WTC11 (cell line): Measurements from ENCODE around the gene C1QL4. TPM values are rescaled to one million over a fixed set of nuclear protein-coding genes. Genes with fewer than 3 reads are reported as not detected.

Source experiments
- ATAC-seq: fragments of 200-7000 bp; cut with Tn5 transposase; 2 replicates; pipeline ENCODE4 v1.10.0; 2021; ENCODE audit warnings: mild to moderate bottlenecking, moderate library complexity
- CTCF ChIA-PET: fragments of 300-600 bp; sonication (Branson Sonifier 250); formaldehyde crosslinking; loops from one replicate; lab custom pipeline; 2021; ENCODE audit warnings: antibody characterized with exemption; lab: Charles Lee
- POLR2A ChIA-PET: fragments of 350-600 bp; sonication (Branson Sonifier 250); formaldehyde crosslinking; loops from one replicate; lab custom pipeline; 2021; ENCODE audit warnings: antibody characterized with exemption; lab: Charles Lee
- DNase-seq: peaks from one replicate; pipeline ENCODE4 v3.0.0; 2021; ENCODE audit warnings: low spot score
- H3K27ac Mint-ChIP-seq: 2 replicates; pipeline ENCODE4 v1.8.0; 2021; ENCODE audit warnings: mixed read lengths
- H3K27me3 Mint-ChIP-seq: 2 replicates; pipeline ENCODE4 v1.8.0; 2021; ENCODE audit warnings: low read depth, mild to moderate bottlenecking, moderate library complexity, mixed read lengths
- H3K36me3 Mint-ChIP-seq: 2 replicates; pipeline ENCODE4 v1.8.0; 2021; ENCODE audit warnings: mixed read lengths
- H3K4me1 Mint-ChIP-seq: 2 replicates; pipeline ENCODE4 v1.8.0; 2022; ENCODE audit warnings: mixed read lengths
- H3K4me3 Mint-ChIP-seq: 2 replicates; pipeline ENCODE4 v1.8.0; 2021; ENCODE audit warnings: mild to moderate bottlenecking, moderate library complexity, mixed read lengths
- H3K9me3 Mint-ChIP-seq: 2 replicates; pipeline ENCODE4 v1.8.0; 2021; ENCODE audit warnings: mixed read lengths
- CREM ChIP-seq: sonication (generic); formaldehyde crosslinking; IDR thresholded peaks from 2 replicates; pipeline ENCODE4 v1.8.1; 2022; ENCODE audit warnings: mild to moderate bottlenecking, missing genetic modification reagents, moderate library complexity
- E2F1 ChIP-seq: sonication (generic); formaldehyde crosslinking; IDR thresholded peaks from 2 replicates; pipeline ENCODE4 v1.8.0; 2022; ENCODE audit warnings: mild to moderate bottlenecking, missing genetic modification reagents
- FOXK1 ChIP-seq: sonication (generic); formaldehyde crosslinking; IDR thresholded peaks from 2 replicates; pipeline ENCODE4 v1.8.0; 2022; ENCODE audit warnings: mild to moderate bottlenecking, moderate library complexity, missing genetic modification reagents
- FOXP1 ChIP-seq: sonication (generic); formaldehyde crosslinking; IDR thresholded peaks from 2 replicates; pipeline ENCODE4 v1.8.0; 2022; ENCODE audit warnings: missing genetic modification reagents, mild to moderate bottlenecking, moderate library complexity, borderline replicate concordance
- FOXP4 ChIP-seq: sonication (generic); formaldehyde crosslinking; IDR thresholded peaks from 2 replicates; pipeline ENCODE4 v1.8.0; 2022; ENCODE audit warnings: mild to moderate bottlenecking, missing genetic modification reagents
- JAZF1 ChIP-seq: fragments of 250-450 bp; sonication (Bioruptor Pico); IDR thresholded peaks from 2 replicates; pipeline ENCODE4 v1.9.0; 2021; ENCODE audit warnings: moderate library complexity, mild to moderate bottlenecking, inconsistent platforms
- JUN ChIP-seq: sonication (generic); formaldehyde crosslinking; IDR thresholded peaks from 2 replicates; pipeline ENCODE4 v1.8.0; 2023; ENCODE audit warnings: mild to moderate bottlenecking, missing genetic modification reagents
- MYBL2 ChIP-seq: sonication (generic); formaldehyde crosslinking; IDR thresholded peaks from 2 replicates; pipeline ENCODE4 v1.8.1; 2023; ENCODE audit warnings: mild to moderate bottlenecking, moderate library complexity, missing genetic modification reagents
- NFE2L1 ChIP-seq: sonication (generic); formaldehyde crosslinking; IDR thresholded peaks from 2 replicates; pipeline ENCODE4 v1.8.1; 2023; ENCODE audit warnings: missing genetic modification reagents
- PRDM15 ChIP-seq: sonication (generic); formaldehyde crosslinking; IDR thresholded peaks from 2 replicates; pipeline ENCODE4 v1.8.0; 2022; ENCODE audit warnings: missing genetic modification reagents
- RELA ChIP-seq: sonication (generic); formaldehyde crosslinking; IDR thresholded peaks from 2 replicates; pipeline ENCODE4 v1.8.1; 2022; ENCODE audit warnings: missing genetic modification reagents, mild to moderate bottlenecking, borderline replicate concordance
- TEAD1 ChIP-seq: sonication (generic); formaldehyde crosslinking; IDR thresholded peaks from 2 replicates; pipeline ENCODE4 v1.8.0; 2022; ENCODE audit warnings: mild to moderate bottlenecking, missing genetic modification reagents
- TEAD4 ChIP-seq: sonication (generic); formaldehyde crosslinking; IDR thresholded peaks from 2 replicates; pipeline ENCODE4 v1.8.0; 2022; ENCODE audit warnings: mild to moderate bottlenecking, missing genetic modification reagents
- TP53 ChIP-seq: sonication (generic); formaldehyde crosslinking; IDR thresholded peaks from 2 replicates; pipeline ENCODE4 v1.8.1; 2023; ENCODE audit warnings: mild to moderate bottlenecking, missing genetic modification reagents
- USF2 ChIP-seq: sonication (generic); formaldehyde crosslinking; IDR thresholded peaks from 2 replicates; pipeline ENCODE4 v1.8.1; 2023; ENCODE audit warnings: mild to moderate bottlenecking, missing genetic modification reagents, moderate library complexity
- ZNF138 ChIP-seq: sonication (generic); formaldehyde crosslinking; conservative IDR thresholded peaks from 2 replicates; pipeline ENCODE4 v1.8.1; 2022; ENCODE audit warnings: mild to moderate bottlenecking, moderate library complexity, missing genetic modification reagents
- ZNF263 ChIP-seq: sonication (generic); formaldehyde crosslinking; IDR thresholded peaks from 2 replicates; pipeline ENCODE4 v1.8.1; 2022; ENCODE audit warnings: low read depth, mild to moderate bottlenecking, moderate library complexity, missing genetic modification reagents
- total RNA-seq: library from RNA; stranded (reverse); gene quantifications from 3 replicates; pipeline ENCODE4 v1.2.3, GENCODE V29; 2021
- TF ChIP-seq, protein P1 (sequence below): sonication (generic); formaldehyde crosslinking; IDR thresholded peaks from 2 replicates; pipeline ENCODE4 v1.8.0; 2022; ENCODE audit warnings: mild to moderate bottlenecking, missing genetic modification reagents
- TF ChIP-seq, protein P2 (sequence below): sonication (generic); formaldehyde crosslinking; IDR thresholded peaks from 2 replicates; pipeline ENCODE4 v1.8.0; 2022; ENCODE audit warnings: mild to moderate bottlenecking, missing genetic modification reagents
- TF ChIP-seq, protein P3 (sequence below): fragments of 250-450 bp; sonication (Bioruptor Pico); IDR thresholded peaks from 2 replicates; pipeline ENCODE4 v1.9.0; 2021; ENCODE audit warnings: mild to moderate bottlenecking, borderline replicate concordance
- TF ChIP-seq, protein P4 (sequence below): sonication (generic); formaldehyde crosslinking; IDR thresholded peaks from 2 replicates; pipeline ENCODE4 v1.8.1; 2022; ENCODE audit warnings: low read depth, missing genetic modification reagents, borderline replicate concordance

C1QL4 gene
- total RNA-seq, 1 experiment from 2014 or later: 1.2 TPM

GRCh38 chr12:49335955-49336644 lies 888 bp downstream of the C1QL4 start:
- CTCF ChIA-PET: interaction anchor here (1.0 to 6.1 kb wide), 10 partner anchors 12 to 339 kb away, joined by 3 to 112 read pairs (median 19); partner anchors contain the start of genes DNAJC22, PRPH, SPATS2 and TROAP
- Mint-ChIP-seq H3K4me3 (peak overlapping the region; percentile 70), H3K4me1 (peaks cover 59% of the 10 kb centered on the region), H3K27me3 (peaks cover 97% of the 10 kb centered on the region), H3K27ac (no peak overlapping the region), H3K9me3 (no peaks in the 10 kb centered on the region), H3K36me3 (no peaks in the 10 kb centered on the region; the same call in 1 of the 2 replicates)
- POLR2A ChIA-PET: interaction anchor here (1.4 to 2.1 kb wide), 2 partner anchors 13 to 31 kb away, joined by 3 to 8 read pairs; partner anchors contain the start of genes SPATS2 and TROAP
- ATAC-seq (no peak), DNase-seq (no peak)
- TF ChIP-seq JUN (CRISPR knock-in tag) (0 out of 2 replicates have a peak, but pooled peaks have one; percentile 9), RELA (no peak), TEAD4 (no peak), E2F1 (CRISPR knock-in tag) (no peak), TEAD1 (CRISPR knock-in tag) (no peak), CREM (peak; percentile 27; the same call in 1 of the 2 replicates), MYBL2 (CRISPR knock-in tag) (peak; percentile 83; the same call in 1 of the 2 replicates), PRDM15 (CRISPR knock-in tag) (peak; percentile 33; the same call in 1 of the 2 replicates), USF2 (CRISPR knock-in tag) (peak; percentile 56), TP53 (peak; percentile 74; the same call in 1 of the 2 replicates), FOXK1 (CRISPR knock-in tag) (peak; percentile 52; the same call in 1 of the 2 replicates), FOXP1 (CRISPR knock-in tag) (peak; percentile 50; the same call in 1 of the 2 replicates), ZNF138 (CRISPR knock-in tag) (peak; percentile 69; the same call in 1 of the 2 replicates), FOXP4 (CRISPR knock-in tag) (peak; percentile 74; the same call in 1 of the 2 replicates), NFE2L1 (CRISPR knock-in tag) (peak; percentile 72; the same call in 1 of the 2 replicates), ZNF263 (CRISPR knock-in tag) (no peak), JAZF1 (CRISPR knock-in tag) (no peak)
- TF ChIP-seq, protein P1, sequence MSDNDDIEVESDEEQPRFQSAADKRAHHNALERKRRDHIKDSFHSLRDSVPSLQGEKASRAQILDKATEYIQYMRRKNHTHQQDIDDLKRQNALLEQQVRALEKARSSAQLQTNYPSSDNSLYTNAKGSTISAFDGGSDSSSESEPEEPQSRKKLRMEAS (CRISPR knock-in tag): peak; percentile 85
- TF ChIP-seq, protein P2, sequence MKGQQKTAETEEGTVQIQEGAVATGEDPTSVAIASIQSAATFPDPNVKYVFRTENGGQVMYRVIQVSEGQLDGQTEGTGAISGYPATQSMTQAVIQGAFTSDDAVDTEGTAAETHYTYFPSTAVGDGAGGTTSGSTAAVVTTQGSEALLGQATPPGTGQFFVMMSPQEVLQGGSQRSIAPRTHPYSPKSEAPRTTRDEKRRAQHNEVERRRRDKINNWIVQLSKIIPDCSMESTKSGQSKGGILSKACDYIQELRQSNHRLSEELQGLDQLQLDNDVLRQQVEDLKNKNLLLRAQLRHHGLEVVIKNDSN (CRISPR knock-in tag): peak; percentile 53; the same call in 1 of the 2 replicates
- TF ChIP-seq, protein P3, sequence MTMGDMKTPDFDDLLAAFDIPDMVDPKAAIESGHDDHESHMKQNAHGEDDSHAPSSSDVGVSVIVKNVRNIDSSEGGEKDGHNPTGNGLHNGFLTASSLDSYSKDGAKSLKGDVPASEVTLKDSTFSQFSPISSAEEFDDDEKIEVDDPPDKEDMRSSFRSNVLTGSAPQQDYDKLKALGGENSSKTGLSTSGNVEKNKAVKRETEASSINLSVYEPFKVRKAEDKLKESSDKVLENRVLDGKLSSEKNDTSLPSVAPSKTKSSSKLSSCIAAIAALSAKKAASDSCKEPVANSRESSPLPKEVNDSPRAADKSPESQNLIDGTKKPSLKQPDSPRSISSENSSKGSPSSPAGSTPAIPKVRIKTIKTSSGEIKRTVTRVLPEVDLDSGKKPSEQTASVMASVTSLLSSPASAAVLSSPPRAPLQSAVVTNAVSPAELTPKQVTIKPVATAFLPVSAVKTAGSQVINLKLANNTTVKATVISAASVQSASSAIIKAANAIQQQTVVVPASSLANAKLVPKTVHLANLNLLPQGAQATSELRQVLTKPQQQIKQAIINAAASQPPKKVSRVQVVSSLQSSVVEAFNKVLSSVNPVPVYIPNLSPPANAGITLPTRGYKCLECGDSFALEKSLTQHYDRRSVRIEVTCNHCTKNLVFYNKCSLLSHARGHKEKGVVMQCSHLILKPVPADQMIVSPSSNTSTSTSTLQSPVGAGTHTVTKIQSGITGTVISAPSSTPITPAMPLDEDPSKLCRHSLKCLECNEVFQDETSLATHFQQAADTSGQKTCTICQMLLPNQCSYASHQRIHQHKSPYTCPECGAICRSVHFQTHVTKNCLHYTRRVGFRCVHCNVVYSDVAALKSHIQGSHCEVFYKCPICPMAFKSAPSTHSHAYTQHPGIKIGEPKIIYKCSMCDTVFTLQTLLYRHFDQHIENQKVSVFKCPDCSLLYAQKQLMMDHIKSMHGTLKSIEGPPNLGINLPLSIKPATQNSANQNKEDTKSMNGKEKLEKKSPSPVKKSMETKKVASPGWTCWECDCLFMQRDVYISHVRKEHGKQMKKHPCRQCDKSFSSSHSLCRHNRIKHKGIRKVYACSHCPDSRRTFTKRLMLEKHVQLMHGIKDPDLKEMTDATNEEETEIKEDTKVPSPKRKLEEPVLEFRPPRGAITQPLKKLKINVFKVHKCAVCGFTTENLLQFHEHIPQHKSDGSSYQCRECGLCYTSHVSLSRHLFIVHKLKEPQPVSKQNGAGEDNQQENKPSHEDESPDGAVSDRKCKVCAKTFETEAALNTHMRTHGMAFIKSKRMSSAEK (CRISPR knock-in tag): no peak
- TF ChIP-seq, protein P4, sequence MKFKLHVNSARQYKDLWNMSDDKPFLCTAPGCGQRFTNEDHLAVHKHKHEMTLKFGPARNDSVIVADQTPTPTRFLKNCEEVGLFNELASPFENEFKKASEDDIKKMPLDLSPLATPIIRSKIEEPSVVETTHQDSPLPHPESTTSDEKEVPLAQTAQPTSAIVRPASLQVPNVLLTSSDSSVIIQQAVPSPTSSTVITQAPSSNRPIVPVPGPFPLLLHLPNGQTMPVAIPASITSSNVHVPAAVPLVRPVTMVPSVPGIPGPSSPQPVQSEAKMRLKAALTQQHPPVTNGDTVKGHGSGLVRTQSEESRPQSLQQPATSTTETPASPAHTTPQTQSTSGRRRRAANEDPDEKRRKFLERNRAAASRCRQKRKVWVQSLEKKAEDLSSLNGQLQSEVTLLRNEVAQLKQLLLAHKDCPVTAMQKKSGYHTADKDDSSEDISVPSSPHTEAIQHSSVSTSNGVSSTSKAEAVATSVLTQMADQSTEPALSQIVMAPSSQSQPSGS (CRISPR knock-in tag): no peak
